K562 (cell line): ENCODE measurements around the gene ANO10. TPM values are rescaled to one million over a fixed set of nuclear protein-coding genes. Genes with fewer than 3 reads are reported as not detected.

Experiments
- FOXK2 ChIP-seq, 2 experiments: fragments of 450-650 bp; IDR thresholded peaks in 1 of 2; conservative IDR thresholded peaks in 1 of 2; 2 replicates each; pipeline ENCODE4 v1.6.1; 2016; ENCODE audit warnings: low read depth in 2 of 2, mild to moderate bottlenecking in 1 of 2
- FOXP1 ChIP-seq: sonication (generic); formaldehyde crosslinking; IDR thresholded peaks from 2 replicates; pipeline ENCODE4 v1.8.0; 2022; ENCODE audit warnings: mild to moderate bottlenecking, missing genetic modification reagents
- HDGF ChIP-seq: fragments of 450-650 bp; IDR thresholded peaks from 2 replicates; pipeline ENCODE4 v1.6.1; 2016
- MTF1 ChIP-seq: fragments of 250-450 bp; sonication (Bioruptor Pico); IDR thresholded peaks from 2 replicates; pipeline ENCODE4 v1.9.0; 2021; ENCODE audit warnings: moderate library complexity, mild to moderate bottlenecking, inconsistent platforms, borderline replicate concordance
- PHB2 ChIP-seq: fragments of 450-650 bp; IDR thresholded peaks from 2 replicates; pipeline ENCODE4 v1.6.1; 2017; ENCODE audit warnings: low read depth
- PTRF ChIP-seq: fragments of 450-650 bp; IDR thresholded peaks from 2 replicates; pipeline ENCODE4 v1.6.1; 2016; ENCODE audit warnings: mild to moderate bottlenecking, missing genetic modification characterization, missing compliant biosample characterization
- PYGO2 ChIP-seq: fragments of 450-650 bp; IDR thresholded peaks from 2 replicates; pipeline ENCODE4 v1.6.1; 2016; ENCODE audit warnings: mild to moderate bottlenecking, missing genetic modification characterization, moderate library complexity, missing compliant biosample characterization
- RAD21 ChIP-seq, 2 experiments: fragments of 250-450 bp in 1 of 2; fragments of 450-650 bp in 1 of 2; sonication (Bioruptor Pico) in 1 of 2; formaldehyde crosslinking in 1 of 2; IDR thresholded peaks in 1 of 2; conservative IDR thresholded peaks in 1 of 2; 2 replicates each; pipeline versions ENCODE4 v1.4.0 to v1.8.0; 2020 to 2022; ENCODE audit warnings: mild to moderate bottlenecking in 2 of 2, moderate library complexity in 1 of 2
- SMAD3 ChIP-seq: fragments of 450-650 bp; formaldehyde crosslinking; conservative IDR thresholded peaks from 2 replicates; pipeline ENCODE4 v1.4.0; 2020; ENCODE audit warnings: mild to moderate bottlenecking
- SREBF1 ChIP-seq: fragments of 150-350 bp; IDR thresholded peaks from 2 replicates; pipeline ENCODE4 v1.6.1; 2014; ENCODE audit warnings: antibody characterized with exemption, low read depth, low read length, borderline replicate concordance
- polyA plus RNA-seq, 8 experiments: library from polyadenylated mRNA; depleted of rRNA in 4 of 8; stranded (reverse) in 5 of 8; unstranded in 3 of 8; fragments of >200 nt; fragmentation: Nextera tagmentation in 2 of 8; fragmentation: Illumina TruSeq in 1 of 8; extraction: Ambion mirVana in 2 of 8; extraction: Trizol in 1 of 8; gene quantifications; 2 replicates each; pipeline versions ENCODE4 v1.2.1 to v1.2.3, GENCODE V29; 2011 to 2014; ENCODE audit warnings: inconsistent platforms in 1 of 8, missing spikeins in 1 of 8
- total RNA-seq, 7 experiments: library from RNA; depleted of rRNA in 6 of 7; stranded (reverse); fragments of >200 nt in 6 of 7; fragmentation: Illumina TruSeq in 2 of 7; extraction: Trizol in 2 of 7; gene quantifications; 2 replicates each; pipeline versions ENCODE4 v1.2.1 to v1.2.3, GENCODE V29; 2011 to 2021; ENCODE audit warnings: low replicate concordance in 1 of 7
- TF ChIP-seq, protein P1 (sequence below), 2 experiments: fragments of 450-650 bp in 1 of 2; sonication (generic) in 1 of 2; formaldehyde crosslinking in 1 of 2; IDR thresholded peaks; 2 replicates each; pipeline versions ENCODE4 v1.7.1 to v1.9.0; 2016 to 2022; ENCODE audit warnings: inconsistent platforms in 1 of 2, mild to moderate bottlenecking in 1 of 2, missing genetic modification reagents in 1 of 2
- TF ChIP-seq, protein P2 (sequence below): fragments of 450-650 bp; formaldehyde crosslinking; IDR thresholded peaks from 2 replicates; pipeline ENCODE4 v1.4.0; 2022; ENCODE audit warnings: missing genetic modification characterization
- TF ChIP-seq, protein P3 (sequence below): sonication (generic); formaldehyde crosslinking; IDR thresholded peaks from 2 replicates; pipeline ENCODE4 v1.8.1; 2022; ENCODE audit warnings: missing genetic modification reagents
- TF ChIP-seq, protein P4 (sequence below), 2 experiments: fragments of 200-800 bp in 1 of 2; sonication (Bioruptor generic) in 1 of 2; sonication (generic) in 1 of 2; formaldehyde crosslinking in 1 of 2; IDR thresholded peaks in 1 of 2; conservative IDR thresholded peaks in 1 of 2; 2 replicates each; pipeline versions ENCODE4 v1.5.0 to v1.6.1; 2016 to 2020; ENCODE audit warnings: missing compliant biosample characterization in 1 of 2, missing genetic modification characterization in 1 of 2, missing genetic modification reagents in 1 of 2

ANO10 gene
- total and polyA plus RNA-seq, 9 of the 15 experiments (the other 6 are each of a cell fraction or from before 2014, with no cell fraction given) = 6.4 to 46.0 (median 32.3) TPM

DNA sequence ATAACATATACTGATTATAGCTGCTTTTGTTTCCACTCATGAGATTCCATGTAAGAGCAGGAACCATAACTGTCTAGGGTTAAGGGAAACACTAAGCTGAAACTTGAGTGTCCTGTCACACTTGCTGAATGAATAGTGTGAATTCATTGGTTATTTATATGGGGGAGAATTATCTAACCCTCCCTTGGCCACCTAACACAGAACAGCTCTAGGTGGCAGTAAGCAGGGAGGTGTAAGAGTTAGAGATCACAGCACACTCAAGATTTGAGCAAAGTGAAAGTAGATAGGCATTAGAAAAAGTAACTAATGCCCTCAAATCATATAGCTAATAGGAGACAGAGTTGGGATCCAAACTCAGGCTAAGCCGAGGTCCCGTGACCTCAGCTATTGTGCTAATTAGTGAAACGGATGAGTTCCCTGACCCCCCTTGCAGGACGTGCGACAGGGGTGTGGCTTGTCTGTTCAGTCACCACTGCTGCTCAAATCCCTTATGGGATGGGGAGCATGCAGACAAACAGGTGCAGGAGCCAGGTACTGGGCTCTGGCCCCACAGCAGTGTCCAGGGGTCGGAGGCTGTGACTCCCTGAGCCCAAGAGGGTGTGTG is 27.7 kb upstream of the ANO10 start (continued):
- TF ChIP-seq, protein P1, sequence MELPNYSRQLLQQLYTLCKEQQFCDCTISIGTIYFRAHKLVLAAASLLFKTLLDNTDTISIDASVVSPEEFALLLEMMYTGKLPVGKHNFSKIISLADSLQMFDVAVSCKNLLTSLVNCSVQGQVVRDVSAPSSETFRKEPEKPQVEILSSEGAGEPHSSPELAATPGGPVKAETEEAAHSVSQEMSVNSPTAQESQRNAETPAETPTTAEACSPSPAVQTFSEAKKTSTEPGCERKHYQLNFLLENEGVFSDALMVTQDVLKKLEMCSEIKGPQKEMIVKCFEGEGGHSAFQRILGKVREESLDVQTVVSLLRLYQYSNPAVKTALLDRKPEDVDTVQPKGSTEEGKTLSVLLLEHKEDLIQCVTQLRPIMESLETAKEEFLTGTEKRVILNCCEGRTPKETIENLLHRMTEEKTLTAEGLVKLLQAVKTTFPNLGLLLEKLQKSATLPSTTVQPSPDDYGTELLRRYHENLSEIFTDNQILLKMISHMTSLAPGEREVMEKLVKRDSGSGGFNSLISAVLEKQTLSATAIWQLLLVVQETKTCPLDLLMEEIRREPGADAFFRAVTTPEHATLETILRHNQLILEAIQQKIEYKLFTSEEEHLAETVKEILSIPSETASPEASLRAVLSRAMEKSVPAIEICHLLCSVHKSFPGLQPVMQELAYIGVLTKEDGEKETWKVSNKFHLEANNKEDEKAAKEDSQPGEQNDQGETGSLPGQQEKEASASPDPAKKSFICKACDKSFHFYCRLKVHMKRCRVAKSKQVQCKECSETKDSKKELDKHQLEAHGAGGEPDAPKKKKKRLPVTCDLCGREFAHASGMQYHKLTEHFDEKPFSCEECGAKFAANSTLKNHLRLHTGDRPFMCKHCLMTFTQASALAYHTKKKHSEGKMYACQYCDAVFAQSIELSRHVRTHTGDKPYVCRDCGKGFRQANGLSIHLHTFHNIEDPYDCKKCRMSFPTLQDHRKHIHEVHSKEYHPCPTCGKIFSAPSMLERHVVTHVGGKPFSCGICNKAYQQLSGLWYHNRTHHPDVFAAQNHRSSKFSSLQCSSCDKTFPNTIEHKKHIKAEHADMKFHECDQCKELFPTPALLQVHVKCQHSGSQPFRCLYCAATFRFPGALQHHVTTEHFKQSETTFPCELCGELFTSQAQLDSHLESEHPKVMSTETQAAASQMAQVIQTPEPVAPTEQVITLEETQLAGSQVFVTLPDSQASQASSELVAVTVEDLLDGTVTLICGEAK (IDR thresholded peaks at IDR 0.05) = no peak
- TF ChIP-seq, protein P1 (CRISPR knock-in tag; IDR thresholded peaks at IDR 0.05) = no peak
- TF ChIP-seq, protein P2, sequence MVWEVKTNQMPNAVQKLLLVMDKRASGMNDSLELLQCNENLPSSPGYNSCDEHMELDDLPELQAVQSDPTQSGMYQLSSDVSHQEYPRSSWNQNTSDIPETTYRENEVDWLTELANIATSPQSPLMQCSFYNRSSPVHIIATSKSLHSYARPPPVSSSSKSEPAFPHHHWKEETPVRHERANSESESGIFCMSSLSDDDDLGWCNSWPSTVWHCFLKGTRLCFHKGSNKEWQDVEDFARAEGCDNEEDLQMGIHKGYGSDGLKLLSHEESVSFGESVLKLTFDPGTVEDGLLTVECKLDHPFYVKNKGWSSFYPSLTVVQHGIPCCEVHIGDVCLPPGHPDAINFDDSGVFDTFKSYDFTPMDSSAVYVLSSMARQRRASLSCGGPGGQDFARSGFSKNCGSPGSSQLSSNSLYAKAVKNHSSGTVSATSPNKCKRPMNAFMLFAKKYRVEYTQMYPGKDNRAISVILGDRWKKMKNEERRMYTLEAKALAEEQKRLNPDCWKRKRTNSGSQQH (CRISPR knock-in tag) = no peak
- peak in 1 of 2 experiments; percentile 32; a peak in 2 of 4 replicates for TF ChIP-seq RAD21 (CRISPR knock-in tag; conservative IDR thresholded peaks at IDR 0.05 in 1 of 2, IDR thresholded peaks at IDR 0.05 in 1 of 2)
- TF ChIP-seq, protein P3, sequence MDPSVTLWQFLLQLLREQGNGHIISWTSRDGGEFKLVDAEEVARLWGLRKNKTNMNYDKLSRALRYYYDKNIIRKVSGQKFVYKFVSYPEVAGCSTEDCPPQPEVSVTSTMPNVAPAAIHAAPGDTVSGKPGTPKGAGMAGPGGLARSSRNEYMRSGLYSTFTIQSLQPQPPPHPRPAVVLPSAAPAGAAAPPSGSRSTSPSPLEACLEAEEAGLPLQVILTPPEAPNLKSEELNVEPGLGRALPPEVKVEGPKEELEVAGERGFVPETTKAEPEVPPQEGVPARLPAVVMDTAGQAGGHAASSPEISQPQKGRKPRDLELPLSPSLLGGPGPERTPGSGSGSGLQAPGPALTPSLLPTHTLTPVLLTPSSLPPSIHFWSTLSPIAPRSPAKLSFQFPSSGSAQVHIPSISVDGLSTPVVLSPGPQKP (CRISPR knock-in tag) = no peak
- TF ChIP-seq PTRF (tag) = no peak
- TF ChIP-seq HDGF = no peak
- TF ChIP-seq PHB2 = no peak
- no peak for TF ChIP-seq SMAD3
- TF ChIP-seq FOXK2 (conservative IDR thresholded peaks at IDR 0.05 in 1 of 2, IDR thresholded peaks at IDR 0.05 in 1 of 2; ENCODE audit: low read depth in 2 of 2) = no peak
- TF ChIP-seq SREBF1 = no peak
- TF ChIP-seq, protein P4, sequence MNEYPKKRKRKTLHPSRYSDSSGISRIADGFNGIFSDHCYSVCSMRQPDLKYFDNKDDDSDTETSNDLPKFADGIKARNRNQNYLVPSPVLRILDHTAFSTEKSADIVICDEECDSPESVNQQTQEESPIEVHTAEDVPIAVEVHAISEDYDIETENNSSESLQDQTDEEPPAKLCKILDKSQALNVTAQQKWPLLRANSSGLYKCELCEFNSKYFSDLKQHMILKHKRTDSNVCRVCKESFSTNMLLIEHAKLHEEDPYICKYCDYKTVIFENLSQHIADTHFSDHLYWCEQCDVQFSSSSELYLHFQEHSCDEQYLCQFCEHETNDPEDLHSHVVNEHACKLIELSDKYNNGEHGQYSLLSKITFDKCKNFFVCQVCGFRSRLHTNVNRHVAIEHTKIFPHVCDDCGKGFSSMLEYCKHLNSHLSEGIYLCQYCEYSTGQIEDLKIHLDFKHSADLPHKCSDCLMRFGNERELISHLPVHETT (CRISPR knock-in tag; conservative IDR thresholded peaks at IDR 0.05 in 1 of 2, IDR thresholded peaks at IDR 0.05 in 1 of 2) = no peak
- TF ChIP-seq FOXP1 (CRISPR knock-in tag) = no peak
- TF ChIP-seq PYGO2 (tag) = no peak
- TF ChIP-seq MTF1 (CRISPR knock-in tag) = no peak
